Stimulated activated CD4-positive, alpha-beta T cell treated with anti-CD3 and anti-CD28 coated beads, Interleukin-1b, Interleukin-23, amount 100 ng/mL, for 48 hours (primary cell): ENCODE data around the gene ATM.

Source experiments
- DNase-seq: peaks from one replicate; pipeline ENCODE4 v3.0.0-alpha.2; 2020

The ATM gene, protein sequence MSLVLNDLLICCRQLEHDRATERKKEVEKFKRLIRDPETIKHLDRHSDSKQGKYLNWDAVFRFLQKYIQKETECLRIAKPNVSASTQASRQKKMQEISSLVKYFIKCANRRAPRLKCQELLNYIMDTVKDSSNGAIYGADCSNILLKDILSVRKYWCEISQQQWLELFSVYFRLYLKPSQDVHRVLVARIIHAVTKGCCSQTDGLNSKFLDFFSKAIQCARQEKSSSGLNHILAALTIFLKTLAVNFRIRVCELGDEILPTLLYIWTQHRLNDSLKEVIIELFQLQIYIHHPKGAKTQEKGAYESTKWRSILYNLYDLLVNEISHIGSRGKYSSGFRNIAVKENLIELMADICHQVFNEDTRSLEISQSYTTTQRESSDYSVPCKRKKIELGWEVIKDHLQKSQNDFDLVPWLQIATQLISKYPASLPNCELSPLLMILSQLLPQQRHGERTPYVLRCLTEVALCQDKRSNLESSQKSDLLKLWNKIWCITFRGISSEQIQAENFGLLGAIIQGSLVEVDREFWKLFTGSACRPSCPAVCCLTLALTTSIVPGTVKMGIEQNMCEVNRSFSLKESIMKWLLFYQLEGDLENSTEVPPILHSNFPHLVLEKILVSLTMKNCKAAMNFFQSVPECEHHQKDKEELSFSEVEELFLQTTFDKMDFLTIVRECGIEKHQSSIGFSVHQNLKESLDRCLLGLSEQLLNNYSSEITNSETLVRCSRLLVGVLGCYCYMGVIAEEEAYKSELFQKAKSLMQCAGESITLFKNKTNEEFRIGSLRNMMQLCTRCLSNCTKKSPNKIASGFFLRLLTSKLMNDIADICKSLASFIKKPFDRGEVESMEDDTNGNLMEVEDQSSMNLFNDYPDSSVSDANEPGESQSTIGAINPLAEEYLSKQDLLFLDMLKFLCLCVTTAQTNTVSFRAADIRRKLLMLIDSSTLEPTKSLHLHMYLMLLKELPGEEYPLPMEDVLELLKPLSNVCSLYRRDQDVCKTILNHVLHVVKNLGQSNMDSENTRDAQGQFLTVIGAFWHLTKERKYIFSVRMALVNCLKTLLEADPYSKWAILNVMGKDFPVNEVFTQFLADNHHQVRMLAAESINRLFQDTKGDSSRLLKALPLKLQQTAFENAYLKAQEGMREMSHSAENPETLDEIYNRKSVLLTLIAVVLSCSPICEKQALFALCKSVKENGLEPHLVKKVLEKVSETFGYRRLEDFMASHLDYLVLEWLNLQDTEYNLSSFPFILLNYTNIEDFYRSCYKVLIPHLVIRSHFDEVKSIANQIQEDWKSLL (N-terminal part only)

DNA sequence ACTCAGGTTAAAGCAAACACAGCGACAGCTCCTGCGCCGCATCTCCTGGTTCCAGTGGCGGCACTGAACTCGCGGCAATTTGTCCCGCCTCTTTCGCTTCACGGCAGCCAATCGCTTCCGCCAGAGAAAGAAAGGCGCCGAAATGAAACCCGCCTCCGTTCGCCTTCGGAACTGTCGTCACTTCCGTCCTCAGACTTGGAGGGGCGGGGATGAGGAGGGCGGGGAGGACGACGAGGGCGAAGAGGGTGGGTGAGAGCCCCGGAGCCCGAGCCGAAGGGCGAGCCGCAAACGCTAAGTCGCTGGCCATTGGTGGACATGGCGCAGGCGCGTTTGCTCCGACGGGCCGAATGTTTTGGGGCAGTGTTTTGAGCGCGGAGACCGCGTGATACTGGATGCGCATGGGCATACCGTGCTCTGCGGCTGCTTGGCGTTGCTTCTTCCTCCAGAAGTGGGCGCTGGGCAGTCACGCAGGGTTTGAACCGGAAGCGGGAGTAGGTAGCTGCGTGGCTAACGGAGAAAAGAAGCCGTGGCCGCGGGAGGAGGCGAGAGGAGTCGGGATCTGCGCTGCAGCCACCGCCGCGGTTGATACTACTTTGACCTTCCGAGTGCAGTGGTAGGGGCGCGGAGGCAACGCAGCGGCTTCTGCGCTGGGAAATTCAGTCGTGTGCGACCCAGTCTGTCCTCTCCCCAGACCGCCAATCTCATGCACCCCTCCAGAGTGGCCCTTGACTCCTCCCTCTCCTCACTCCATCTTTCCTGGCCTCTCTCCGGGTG is at the start of gene ATM, which contains the start of gene NPAT:
Gene ATM (plus strand): TSS at position 494 of the 774 bp plus-strand sequence. CDS start 4,558 bp downstream, outside the sequence.
Gene NPAT (minus strand): TSS at position 65 of the 774 bp plus-strand sequence. CDS start 102 bp downstream, outside the sequence.
- DNase-seq, result peak; percentile 98

DNA sequence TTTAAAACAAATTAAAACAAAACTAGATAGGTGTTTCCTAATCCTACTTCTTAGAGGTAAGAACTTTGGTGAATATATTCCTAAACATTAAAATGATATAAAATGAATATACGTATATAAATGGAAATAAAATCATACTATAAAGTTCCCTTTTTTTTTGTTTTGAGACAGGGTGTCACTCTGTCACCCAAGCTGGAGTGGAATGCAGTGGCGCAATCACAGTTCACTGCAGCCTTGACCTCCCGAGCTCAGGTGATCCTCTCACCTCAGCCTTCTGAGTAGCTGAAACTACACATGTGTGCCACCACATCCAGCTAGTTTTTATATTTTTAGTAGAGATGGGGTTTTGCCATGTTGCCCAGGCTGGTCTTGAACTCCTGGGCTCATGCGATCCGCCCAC is 45.3 kb upstream of the ATM start:
- DNase-seq, result no peak

DNA sequence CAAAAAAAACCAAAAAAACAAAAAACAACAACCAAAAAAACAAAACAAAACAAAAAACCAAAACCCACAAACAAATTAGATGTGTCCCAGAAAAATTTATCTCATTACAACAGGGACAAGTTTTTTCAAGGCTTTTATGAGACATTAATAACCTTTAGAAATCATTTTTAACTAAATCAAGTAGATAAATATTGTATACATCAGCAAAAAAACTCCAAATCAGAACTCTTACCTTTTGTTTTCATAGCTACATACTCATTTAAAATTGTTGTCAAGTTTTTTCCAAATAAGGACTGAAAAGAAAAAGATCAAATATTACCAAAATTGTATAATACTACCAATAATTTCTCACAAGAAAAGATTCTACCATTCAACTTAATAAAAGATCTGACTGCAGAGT is 29.1 kb upstream of the ATM start:
- no peak for DNase-seq

DNA sequence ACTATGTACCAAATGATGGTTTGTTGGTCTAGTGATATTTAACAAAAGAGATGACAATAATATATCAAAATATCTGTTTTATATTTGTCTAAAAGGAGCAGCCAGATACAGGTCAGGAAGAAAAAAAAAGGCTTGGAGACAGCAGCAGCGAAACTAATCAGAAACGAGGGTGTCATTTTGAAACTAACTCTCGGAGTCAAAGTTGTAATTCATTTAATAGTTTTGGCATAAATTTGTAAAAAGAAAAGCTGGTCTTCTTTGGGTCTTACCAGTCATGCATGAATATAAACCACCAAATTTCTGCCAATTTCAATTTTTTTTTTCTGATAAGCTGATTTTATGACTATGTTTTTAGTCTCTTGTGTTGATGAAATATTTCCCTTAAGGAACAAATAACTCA is 26.0 kb upstream of the ATM start:
- DNase-seq, result no peak

DNA sequence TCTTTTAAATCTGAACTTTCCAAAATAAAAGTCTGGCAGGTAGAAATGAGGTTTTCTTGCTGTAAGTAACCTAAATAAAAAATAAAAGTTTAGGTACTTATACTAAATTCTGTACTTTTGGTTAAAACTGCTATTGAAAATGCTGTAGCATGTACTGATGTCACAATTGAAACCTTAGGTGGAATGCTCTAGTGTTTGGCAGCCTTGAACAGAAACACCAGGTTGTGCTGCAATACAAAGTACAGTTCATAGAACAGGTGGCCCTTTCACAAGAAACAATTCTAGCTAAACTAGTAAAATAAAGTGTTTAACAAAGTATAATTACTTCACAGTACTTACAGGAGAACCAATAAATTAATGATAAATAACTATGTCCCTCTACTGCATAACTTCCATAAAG is 25.5 kb upstream of the ATM start:
- no peak for DNase-seq

DNA sequence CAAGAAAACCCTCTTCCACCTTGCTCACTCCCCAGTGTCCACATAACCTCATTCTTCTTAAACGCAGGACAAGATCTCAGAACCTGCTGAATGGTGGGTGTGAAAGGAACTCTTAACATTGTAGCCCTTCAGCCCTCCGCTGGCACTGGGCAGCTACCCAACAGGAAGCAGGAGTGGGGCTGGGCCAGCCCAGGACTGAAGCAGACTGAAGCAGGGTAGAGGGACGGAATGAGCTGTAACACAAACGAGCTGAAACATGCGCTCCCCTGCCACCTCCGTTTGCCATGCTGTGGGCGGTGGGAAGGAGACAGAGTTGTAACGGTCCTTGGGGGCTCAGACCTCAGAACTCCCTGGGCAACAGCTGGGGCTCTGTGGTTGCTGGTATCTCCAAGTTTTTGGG is 24.0 kb upstream of the ATM start:
- no peak for DNase-seq

DNA sequence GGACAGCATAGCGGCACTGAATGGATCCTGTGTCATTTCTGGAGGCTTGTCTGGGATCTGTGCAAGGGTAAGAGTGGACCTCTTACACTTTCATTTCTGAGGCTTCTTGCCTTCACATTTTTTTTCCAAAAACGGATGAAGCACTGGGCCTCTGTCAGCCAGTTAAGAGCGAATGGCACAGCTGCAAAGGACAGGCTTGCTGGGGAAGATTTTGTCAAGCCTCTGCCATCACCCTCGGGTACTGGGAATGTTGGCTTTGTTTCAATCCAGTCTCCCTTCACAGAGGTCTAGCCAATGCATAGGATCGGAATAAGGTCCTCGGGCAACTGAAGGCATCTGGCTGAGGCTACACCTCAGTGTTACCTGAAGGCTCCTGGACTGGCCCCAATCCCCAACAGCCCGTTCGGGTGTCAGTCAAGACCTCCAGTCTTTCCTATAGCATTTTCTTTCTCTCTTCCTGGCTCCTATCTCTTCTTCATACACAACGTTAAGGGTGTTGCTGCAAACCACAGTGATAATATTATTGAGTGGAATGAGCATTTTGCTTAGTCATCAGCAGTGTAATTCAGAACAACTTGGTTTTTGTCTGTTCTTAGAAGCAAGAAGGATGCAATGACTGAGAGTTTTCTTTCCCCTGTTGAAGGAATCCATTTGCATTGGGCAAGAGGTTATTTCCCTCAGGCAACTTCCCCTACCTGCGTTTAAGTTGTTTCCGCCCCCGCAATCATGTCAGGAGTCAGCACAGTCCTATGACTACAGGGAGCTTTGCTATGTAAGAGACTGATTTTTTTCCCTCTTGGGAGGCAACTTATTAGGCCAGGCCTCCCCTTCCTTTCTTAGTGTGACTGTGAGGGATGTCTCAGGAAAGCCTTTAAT is 23.2 kb upstream of the ATM start:
- DNase-seq, result peak; percentile 88

DNA sequence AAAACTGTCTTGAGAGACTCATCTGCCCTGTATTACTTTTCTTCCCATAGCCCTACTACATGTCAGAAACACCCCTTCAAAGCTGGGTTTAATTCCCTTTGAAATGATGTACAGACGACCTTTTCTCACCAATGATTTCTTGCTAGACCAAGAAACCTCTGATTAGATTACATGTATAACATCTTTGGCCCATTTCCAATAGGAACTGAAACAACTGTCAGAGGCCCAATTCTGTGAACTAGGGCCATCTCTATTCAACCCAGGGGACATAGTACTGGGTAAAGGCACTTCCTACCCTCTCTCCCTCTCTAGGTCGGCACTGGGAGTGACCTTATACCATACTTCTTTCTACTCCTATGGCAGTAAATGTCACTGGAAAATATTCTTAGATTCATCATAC is 19.8 kb upstream of the ATM start:
- DNase-seq, result no peak

DNA sequence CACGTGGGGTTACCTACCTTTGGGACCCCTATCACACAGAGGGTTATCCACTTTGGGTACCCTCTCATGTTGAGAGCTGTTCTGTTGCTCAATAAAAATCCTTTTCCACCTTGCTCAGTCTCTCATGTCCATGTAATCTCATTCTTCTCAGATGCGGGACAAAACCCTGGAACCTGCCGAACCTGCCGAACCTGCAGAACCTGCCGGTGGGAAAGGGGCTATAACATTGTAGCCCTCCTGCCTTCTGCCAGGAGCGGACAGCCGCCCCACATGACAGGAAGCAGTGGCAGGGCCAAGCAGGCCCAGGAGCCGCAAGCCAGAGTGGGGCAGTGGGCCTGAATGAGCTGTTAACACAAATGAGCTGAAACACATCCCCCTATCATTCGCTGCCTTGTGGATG is 18.5 kb upstream of the ATM start:
- no peak for DNase-seq

DNA sequence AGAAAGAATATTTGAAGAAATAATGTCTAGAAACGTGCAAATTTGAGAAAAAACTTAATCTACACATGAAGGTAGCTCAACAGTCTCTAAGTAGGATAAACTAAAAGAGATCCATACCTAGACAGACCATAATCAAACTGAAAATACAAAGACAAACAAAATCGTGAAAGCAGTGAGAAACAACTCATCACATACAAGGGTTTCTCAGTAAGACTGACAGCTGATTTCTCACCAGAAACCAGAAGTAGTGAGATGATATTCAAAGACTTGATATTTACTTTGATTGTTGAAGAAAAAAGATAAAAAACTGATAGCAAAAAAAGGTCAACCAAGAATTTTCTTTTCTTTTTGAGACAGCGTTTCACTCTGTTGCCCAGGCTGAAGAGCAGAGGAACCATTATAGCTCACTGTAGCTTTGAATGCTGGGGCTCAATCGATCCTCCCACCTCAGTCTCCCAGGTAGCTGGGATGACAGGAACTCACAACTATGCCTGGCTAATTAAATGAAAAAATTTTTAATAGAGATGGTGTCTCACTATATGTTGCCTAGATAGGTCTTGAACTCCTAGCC is 17.9 kb upstream of the ATM start:
- DNase-seq, result no peak

DNA sequence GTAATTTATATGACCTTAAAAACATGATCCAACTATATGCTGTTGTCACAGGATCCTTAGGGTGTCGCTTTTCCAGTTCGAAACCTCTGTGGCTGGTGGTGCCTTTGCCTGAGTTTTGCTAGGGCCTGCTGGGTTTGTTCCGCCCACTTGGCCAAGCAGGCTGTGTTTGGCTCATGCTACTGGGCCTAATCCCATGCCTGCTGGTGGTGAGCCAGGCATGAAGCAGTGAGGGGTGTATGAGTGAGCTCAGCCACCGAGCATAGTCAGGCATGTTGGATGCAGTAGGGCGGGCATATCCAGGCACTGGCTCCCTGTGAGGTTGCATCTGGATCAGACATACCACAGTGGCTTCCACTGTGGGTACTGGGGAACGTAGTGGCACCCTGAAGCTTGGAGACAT is 16.7 kb upstream of the ATM start:
- no peak for DNase-seq

DNA sequence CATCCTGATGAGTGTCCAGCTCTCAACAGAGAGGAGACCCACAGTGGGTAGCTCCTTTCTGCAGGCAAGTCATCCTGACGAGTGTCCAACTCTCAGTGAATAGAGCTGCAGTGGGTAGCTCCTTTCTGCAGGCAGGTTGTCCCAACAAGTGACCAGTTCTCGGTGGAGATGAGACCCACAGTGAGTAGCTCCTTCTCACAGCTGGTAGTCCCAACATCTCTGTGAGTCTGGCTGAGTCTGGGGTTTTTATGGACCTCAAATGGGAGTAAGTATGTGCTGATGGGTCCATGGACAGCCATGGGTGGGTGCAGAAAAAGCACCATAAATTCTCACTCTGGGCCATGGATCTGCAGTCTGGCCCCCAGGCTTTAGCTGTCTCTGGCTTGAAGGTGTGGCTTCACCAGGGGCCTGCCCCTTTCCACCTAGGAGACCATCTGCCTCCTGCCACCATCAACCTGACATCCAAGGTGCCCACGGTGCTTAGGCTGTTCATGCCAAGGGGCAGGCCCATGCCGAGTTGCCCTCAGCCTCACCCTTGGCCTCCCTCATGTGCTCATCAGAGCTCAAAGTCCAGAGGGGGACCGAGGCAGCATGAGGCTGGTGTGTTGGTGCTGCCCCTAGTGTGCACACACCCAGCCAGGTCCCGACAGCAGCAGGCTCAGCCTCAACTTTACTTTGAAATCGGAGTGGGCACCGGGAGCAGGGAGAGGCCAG is 15.7 kb upstream of the ATM start:
- DNase-seq, result no peak

DNA sequence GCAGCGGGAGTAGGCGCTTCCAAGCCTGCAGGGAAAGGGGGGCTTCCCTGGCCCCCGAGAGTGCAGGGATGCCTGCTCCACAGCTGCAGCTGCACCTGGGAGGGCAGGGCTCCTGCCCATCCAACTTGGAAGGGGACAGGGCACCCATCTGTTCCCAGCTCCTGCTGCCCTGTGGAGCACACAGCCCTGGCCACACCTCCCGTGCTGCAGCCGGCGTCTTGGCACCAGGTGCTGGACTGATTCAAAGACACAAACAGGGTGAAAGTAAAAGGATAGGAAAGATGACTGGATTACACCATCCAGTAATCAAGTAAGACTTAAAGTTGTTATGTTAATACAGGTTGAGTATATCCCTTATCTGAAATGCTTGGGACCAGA is 15.2 kb upstream of the ATM start:
- no peak for DNase-seq

DNA sequence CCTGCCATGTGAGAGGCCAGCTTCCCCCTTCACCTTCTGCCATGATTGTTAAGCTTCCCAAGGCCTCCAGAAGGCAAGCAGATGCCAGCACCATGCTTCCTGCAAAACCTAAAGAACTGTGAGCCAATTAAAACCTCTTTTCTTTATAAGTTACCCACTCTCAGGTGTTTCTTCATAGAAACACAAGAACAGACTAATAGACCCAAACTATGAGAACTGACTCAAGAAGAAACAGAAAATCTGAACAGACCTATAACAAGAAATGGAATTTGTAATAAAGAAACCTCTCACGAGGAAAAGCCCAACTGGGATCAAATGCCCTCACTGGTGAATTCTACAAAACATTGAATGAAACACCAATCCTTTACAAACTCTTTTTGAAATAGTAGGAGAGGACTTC is 12.4 kb upstream of the ATM start:
- DNase-seq, result no peak

DNA sequence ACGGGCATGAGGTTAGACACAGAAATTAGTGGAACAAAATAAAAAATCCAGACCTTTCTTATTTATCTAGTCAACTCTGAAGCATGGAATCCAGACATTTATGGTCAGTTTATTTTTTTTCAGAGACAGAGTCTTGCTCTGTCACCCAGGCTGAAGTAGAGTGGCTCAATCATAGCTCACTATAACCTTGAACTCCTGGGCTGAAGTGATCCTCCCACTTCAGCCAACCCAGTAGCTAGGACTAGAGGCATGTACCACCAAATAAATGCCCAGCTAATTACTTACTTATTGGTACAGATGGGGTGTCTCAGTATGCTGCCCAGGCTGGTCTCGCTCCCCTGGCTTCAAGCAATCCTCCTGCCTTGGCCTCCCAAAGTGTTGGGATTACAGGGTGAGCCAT is 9.1 kb upstream of the ATM start:
- no peak for DNase-seq

DNA sequence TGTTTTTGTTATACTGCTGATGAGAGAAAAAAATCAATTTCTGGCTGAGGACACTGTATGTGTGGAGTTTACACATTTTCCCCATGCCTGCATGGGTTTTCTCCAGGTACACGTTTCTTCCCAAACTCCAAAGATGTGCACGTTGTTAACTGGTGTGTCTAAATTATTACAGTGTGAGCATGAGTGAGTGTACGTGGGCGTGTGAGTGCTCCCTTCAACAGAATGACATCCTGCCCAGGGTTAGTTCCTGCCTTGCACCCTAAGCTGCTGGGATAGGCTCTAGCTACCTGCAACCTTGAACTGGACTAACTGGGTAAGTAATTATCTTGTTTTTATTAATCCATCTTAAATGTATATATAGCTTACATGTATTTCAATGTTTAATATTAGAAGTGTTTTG is 5.9 kb upstream of the ATM start:
- DNase-seq, result no peak

DNA sequence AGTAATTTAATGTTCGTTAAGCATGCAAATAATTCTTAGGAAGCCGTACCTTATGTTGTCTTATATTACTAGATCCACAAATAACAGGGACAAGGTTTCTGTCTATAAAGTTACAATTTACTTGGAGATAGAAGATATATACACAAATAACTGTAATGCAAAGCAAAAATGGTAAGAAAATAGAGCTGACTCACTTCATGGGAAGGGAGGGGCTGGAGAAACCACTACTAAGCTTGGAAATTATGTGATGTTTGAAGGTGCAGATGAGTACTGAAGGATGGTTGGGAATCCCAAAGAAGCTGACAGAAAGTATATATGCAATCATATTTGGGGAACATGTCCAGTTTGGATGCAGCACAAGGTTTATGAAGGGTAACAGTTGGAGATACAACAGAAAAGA is 4.4 kb upstream of the ATM start:
- DNase-seq, result no peak

DNA sequence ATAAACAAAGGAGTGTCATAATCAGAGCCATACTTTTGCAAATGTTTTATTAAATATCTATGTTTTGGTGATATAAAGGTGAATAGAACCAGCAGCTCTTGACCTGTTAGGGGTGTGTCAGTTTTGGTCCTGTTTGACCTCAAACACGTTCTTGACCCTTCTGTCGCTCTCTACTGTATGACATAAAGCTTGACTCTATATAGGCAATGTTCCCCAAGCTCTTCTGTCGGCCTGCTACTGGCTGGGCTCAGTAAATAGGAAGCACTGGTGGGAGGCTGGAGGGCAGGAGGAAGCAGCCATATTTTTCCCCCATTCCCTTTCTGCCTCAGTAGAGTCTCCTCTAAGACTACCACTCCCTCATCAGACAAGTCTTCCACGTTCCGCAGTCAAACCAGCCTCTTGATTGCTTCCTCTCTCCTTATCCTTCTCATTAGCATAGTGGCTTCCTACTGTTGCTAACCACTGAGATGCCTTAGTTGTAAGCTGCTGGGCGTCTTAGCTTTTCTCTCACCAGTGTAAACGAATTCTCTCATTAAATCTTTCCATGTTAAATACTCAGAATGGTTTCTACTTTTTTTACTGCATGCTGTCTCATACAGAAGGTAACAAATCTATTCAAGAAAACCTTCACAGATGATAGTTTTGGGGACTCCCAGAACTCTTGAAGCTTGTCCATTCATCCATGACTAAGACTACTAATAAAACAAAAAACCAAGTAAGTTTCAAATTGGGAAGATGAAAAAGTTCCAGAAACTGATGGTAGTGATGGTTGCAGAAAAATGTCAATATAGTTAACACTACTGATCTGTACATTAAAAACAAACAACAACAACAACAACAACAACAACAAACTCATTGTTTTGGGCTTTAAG is 3.7 kb upstream of the ATM start:
- no peak for DNase-seq

DNA sequence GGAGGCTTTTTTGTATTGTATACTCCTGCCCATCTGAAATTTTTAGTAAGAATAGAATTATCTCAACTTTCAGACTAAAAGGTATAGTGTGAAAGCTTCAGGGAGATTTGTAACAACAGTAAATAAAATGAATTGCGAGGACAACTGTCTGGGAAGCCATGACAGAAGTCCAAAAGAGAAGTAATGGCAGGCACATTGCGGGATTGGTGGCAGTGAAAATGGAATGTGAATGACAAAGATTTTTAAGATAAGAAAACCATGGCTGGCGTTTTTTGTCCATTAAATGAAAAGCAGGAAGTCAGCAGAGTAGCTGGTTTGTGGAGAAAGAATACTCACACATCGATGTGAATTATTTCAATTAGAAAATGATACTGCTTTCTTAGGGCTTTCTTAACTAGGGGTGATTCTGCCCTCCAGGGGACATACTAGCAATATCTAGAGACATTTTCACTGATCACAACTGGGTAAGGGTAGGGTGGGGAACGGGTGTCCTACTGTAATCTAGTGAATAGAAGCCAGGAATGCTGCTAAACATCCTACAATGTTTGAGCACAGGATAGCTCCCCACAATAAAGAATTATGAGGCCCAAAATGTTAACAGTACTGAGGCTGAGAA is 2.0 kb upstream of the ATM start:
- no peak for DNase-seq
